Keratinocyte (primary cell): ENCODE measurements around the gene AMZ1.

ENCODE experiments used
- EZH2 ChIP-seq: IDR thresholded peaks from one replicate; pipeline ENCODE4 v1.6.1; 2012; ENCODE audit warnings: inconsistent platforms, mild to moderate bottlenecking, low read length, moderate library complexity
- TF ChIP-seq, protein P1 (sequence below), 3 experiments: IDR thresholded peaks in 1 of 3; conservative IDR thresholded peaks in 1 of 3; optimal IDR thresholded peaks in 1 of 3; 2 replicates in 2 of 3; 3 replicates in 1 of 3; pipeline versions ENCODE3 to v1.5.1; 2011; ENCODE audit warnings: low read length in 3 of 3, mild to moderate bottlenecking in 3 of 3, moderate library complexity in 2 of 3, control low read depth in 1 of 3, inconsistent platforms in 1 of 3; ENCODE audit not compliant: insufficient read depth in 2 of 3; ENCODE audit errors: extremely low read depth in 1 of 3

DNA sequence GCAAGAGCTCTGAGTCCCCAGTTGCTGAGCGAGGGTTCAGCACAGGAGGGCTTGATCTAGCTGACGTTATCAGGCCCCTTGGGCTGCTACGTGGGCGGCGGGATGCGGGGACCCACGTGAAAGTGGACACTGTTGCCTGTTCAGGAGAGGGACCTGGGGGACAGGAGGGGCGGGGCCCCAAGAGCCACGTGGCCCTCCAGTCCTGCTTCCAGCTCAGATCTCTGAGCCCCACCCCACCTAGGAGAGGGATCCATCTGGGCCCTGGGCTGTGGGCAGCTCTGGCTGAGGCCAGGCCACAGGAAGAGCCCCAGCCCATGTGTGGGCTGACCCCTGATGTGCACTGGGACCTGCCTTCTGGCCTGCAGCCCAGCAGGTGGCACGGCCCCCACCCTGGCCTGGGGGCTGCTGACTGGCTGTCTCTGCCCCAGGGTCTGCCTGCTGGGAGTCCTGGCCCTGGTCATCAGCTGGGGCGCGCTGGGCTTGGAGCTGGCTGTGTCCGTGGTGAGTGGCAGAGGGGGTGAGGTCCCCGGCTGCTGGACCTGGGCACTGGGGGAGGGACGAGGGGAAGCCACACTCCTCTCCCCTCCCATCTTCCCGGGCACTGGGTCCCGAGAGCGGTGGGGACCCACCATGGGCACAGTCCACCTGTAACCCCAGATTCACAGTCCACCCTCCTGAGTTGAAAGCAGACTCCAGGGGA lies 38.7 kb upstream of the AMZ1 start:
- TF ChIP-seq, protein P1, sequence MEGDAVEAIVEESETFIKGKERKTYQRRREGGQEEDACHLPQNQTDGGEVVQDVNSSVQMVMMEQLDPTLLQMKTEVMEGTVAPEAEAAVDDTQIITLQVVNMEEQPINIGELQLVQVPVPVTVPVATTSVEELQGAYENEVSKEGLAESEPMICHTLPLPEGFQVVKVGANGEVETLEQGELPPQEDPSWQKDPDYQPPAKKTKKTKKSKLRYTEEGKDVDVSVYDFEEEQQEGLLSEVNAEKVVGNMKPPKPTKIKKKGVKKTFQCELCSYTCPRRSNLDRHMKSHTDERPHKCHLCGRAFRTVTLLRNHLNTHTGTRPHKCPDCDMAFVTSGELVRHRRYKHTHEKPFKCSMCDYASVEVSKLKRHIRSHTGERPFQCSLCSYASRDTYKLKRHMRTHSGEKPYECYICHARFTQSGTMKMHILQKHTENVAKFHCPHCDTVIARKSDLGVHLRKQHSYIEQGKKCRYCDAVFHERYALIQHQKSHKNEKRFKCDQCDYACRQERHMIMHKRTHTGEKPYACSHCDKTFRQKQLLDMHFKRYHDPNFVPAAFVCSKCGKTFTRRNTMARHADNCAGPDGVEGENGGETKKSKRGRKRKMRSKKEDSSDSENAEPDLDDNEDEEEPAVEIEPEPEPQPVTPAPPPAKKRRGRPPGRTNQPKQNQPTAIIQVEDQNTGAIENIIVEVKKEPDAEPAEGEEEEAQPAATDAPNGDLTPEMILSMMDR (optimal IDR thresholded peaks at IDR 0.05 in 1 of 3, IDR thresholded peaks at IDR 0.05 in 1 of 3, conservative IDR thresholded peaks at IDR 0.05 in 1 of 3; ENCODE audit: extremely low read depth in 1 of 3, insufficient read depth in 2 of 3, low read length in 3 of 3), result no peak
- no peak for TF ChIP-seq EZH2
